Cardiac atrium fibroblast (primary cell): ENCODE data around the gene PROM1. TPM values are rescaled to one million over a fixed set of nuclear protein-coding genes. Genes with fewer than 3 reads are reported as not detected.

Experiments used
- total RNA-seq: library from RNA; depleted of rRNA; stranded (reverse); fragments of >200 nt; gene quantifications from 2 replicates; pipeline ENCODE4 v1.2.3, GENCODE V29; 2015

Gene PROM1, protein sequence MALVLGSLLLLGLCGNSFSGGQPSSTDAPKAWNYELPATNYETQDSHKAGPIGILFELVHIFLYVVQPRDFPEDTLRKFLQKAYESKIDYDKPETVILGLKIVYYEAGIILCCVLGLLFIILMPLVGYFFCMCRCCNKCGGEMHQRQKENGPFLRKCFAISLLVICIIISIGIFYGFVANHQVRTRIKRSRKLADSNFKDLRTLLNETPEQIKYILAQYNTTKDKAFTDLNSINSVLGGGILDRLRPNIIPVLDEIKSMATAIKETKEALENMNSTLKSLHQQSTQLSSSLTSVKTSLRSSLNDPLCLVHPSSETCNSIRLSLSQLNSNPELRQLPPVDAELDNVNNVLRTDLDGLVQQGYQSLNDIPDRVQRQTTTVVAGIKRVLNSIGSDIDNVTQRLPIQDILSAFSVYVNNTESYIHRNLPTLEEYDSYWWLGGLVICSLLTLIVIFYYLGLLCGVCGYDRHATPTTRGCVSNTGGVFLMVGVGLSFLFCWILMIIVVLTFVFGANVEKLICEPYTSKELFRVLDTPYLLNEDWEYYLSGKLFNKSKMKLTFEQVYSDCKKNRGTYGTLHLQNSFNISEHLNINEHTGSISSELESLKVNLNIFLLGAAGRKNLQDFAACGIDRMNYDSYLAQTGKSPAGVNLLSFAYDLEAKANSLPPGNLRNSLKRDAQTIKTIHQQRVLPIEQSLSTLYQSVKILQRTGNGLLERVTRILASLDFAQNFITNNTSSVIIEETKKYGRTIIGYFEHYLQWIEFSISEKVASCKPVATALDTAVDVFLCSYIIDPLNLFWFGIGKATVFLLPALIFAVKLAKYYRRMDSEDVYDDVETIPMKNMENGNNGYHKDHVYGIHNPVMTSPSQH
- not detected in 2 replicates for total RNA-seq

DNA sequence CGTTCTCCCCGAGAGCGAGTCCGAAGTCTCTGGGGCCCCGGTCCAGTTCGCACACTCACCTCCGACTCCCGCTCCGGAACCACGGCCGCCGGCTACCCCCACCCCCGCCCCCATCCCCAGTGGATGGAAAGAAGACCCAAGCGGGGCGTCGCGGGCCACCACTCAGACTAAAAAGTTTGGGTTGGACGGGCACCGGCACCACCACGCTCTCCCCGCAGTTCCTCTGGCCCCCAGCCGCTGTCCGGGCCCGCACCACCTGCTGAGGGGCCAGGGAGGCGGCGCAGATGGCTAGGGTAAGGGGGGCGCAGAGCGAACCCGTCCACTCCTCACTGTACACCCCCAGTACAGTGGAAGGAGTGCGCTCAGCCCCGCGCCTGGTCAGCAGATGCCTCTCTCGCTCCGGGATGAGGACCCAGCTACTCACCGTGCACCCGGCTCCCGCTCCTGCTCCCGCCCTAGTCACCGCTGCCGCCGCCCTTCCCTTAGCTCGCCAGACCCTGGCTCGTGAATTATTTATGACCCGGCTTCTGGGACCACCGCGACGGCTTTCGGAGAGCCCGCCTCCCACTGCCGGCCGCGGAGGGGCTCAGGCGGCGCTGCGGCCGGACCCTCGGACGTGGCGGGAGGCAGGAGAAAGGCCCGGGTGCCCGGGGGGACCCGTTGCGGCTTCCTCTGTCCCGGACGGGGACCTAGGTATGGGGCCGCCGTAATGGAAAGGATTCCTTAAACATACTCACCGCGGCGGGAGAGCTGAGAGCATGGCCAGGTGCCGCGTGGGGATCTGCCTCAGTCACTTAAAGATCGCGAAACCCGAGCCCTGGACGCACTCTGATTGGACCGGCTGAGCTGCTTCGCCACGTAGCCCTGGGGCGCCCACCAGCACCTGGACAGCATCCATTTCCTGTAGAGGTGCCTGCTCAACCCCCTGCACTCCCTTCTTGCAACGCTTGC, at the start of gene PROM1:
Gene PROM1, minus strand, starts transcription at position 783 of the 951 bp plus-strand sequence. CDS start 8,117 bp downstream, outside the sequence.

GRCh38 chr4:15963001-15963451, 120.8 kb downstream of the PROM1 start, which contains the start of gene FGFBP2:
Gene FGFBP2, minus strand, starts transcription at chr4:15963175. Its CDS starts 46 bp downstream, at chr4:15963129.

DNA sequence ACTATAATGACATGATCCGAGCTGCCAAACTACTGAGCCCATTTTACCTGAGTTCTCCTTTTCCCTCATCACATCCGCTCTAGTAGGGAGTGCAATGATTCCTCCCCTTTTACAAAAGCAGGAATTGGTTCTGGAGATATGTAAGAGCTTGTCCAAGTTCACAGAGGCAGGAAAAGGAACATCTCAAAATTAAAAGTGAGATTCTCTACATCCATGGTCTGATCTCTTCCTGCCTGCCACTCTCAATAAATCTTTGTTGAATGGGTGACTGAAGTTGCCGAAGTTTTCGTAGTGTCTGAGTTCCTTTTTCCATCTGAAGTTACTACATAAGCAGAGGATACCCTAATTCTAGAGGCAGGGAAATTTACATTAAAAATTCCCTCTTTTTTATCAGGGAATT, 145.2 kb downstream of the PROM1 start, which contains the start of gene FGFBP1:
Gene FGFBP1, minus strand, starts transcription at position 101 of the 400 bp plus-strand sequence. CDS start 2,108 bp downstream, outside the sequence.

Other genes starting within 250 kb of the PROM1 start
- gene FGFBP1, start 145.3 kb downstream of the PROM1 start, total RNA-seq = not detected in 2 replicates
- not detected in 2 replicates for gene FGFBP2, start 120.8 kb downstream of the PROM1 start, total RNA-seq
- gene TAPT1, start 142.4 kb upstream of the PROM1 start, total RNA-seq = 13.4 and 20.6 TPM in 2 replicates